ENCODE measurements around the gene AATK.

- TF ChIP-seq POLR2A (IDR thresholded peaks at IDR 0.05; ENCODE audit: low read length) (no peak), GATA1 (IDR thresholded peaks at IDR 0.05; ENCODE audit: low read depth, low read length) (no peak)
Measured at GRCh38 chr17:81156866-81157805, 8.9 kb downstream of the AATK start.
